Prostate gland (tissue), 2 donors: ENCODE measurements around the gene ADAMTS10. TPM values are rescaled to one million over a fixed set of nuclear protein-coding genes. Genes with fewer than 3 reads are reported as not detected.

ENCODE experiments used
- DNase-seq: peaks from one replicate; pipeline ENCODE4 v3.0.0-alpha.2; 2019; ENCODE audit warnings: low spot score
- H3K27ac ChIP-seq, 2 donors: fragments of 200-600 bp; sonication (generic); 2 replicates each; pipeline ENCODE4 v1.5.1; 2017 to 2019
- H3K27me3 ChIP-seq: fragments of 200-600 bp; sonication (generic); replicated peaks from 2 replicates; pipeline ENCODE4 v1.5.1; 2019; ENCODE audit not compliant: insufficient read depth
- H3K36me3 ChIP-seq, 2 donors: fragments of 200-600 bp; sonication (generic); 1 replicate in 1 of 2; 2 replicates in 1 of 2; pipeline versions ENCODE4 v1.5.1 to v1.8.1; 2017 to 2019
- H3K4me1 ChIP-seq: fragments of 200-600 bp; sonication (generic); replicated peaks from 2 replicates; pipeline ENCODE4 v1.5.1; 2019
- H3K4me3 ChIP-seq, 2 donors: fragments of 200-600 bp; sonication (generic); 2 replicates each; pipeline ENCODE4 v1.5.1; 2017 to 2019
- H3K9me3 ChIP-seq: fragments of 200-600 bp; sonication (generic); 2 replicates; pipeline ENCODE4 v1.5.1; 2017
- CTCF ChIP-seq, 4 experiments: fragments of 200-600 bp in 2 of 4; fragments of 450-650 bp in 2 of 4; sonication (generic) in 2 of 4; IDR thresholded peaks; 1 replicate in 3 of 4; 2 replicates in 1 of 4; pipeline ENCODE4 v1.5.1; 2016 to 2019; ENCODE audit warnings: antibody characterized with exemption in 4 of 4, mild to moderate bottlenecking in 2 of 4, moderate library complexity in 2 of 4
- POLR2A ChIP-seq: fragments of 450-650 bp; IDR thresholded peaks from one replicate; pipeline ENCODE4 v1.6.1; 2016; ENCODE audit warnings: antibody characterized with exemption, mild to moderate bottlenecking
- POLR2AphosphoS5 ChIP-seq: sonication (generic); formaldehyde crosslinking; IDR thresholded peaks from one replicate; pipeline ENCODE4 v1.6.1; 2017; ENCODE audit warnings: antibody characterized with exemption
- WGBS: methylation state at CpG from one replicate; pipeline ENCODE4 v1.1.5; 2018; 5-methylcytosine and 5-hydroxymethylcytosine counted together
- intact Hi-C: fragments of 100-400 bp; cut with DNase I; formaldehyde crosslinking; loops from one replicate; pipeline ENCODE4 v1.14.2; 2022
- total RNA-seq, 2 donors: library from RNA; depleted of rRNA; stranded (reverse); fragments of >200 nt; gene quantifications; one replicate each; pipeline ENCODE4 v1.1.0, GENCODE V29; 2016

Gene ADAMTS10
- total RNA-seq, 2 donors from 2014 or later = 9.7 to 48.1 TPM

DNA sequence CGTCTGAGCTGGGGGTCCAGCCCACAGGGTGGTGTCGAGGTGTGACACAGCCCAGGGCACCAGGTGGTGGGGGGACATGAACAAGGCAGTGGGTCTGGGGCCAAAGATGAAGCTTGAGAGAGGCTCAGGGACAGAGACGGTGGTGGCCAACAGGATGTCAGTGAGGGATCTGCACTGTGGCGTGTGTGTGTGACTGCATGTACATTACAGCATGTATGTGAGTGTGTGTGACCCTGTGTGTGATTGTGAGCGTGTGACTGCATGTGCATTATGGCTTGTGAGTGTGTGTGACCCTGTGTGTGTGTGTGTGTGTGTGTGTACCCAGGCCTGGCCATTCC lies 1.6 kb downstream of the ADAMTS10 start:
- TF ChIP-seq POLR2A (no peak), CTCF (IDR thresholded peaks at IDR 0.05) (no peak), POLR2AphosphoS5 (no peak)
- WGBS = 55% methylated on average over 5 of the region's 5 CpGs
- DNase-seq = no peak
- intact Hi-C loops = no loop called here
- Histone ChIP-seq H3K36me3 (no peaks in the 10 kb centered on the region), H3K27ac (peak overlapping the region; percentile 64 to 66), H3K9me3 (no peaks in the 10 kb centered on the region), H3K27me3 (no peaks in the 10 kb centered on the region), H3K4me1 (peaks cover 2% of the 10 kb centered on the region), H3K4me3 (peak overlapping the region; percentile 43 to 44)

GRCh38 chr19:8607386-8607785 lies 3.1 kb downstream of the ADAMTS10 start:
- Histone ChIP-seq H3K4me3 (no peak overlapping the region), H3K27ac (no peak overlapping the region), H3K27me3 (no peaks in the 10 kb centered on the region), H3K9me3 (no peaks in the 10 kb centered on the region), H3K36me3 (no peaks in the 10 kb centered on the region), H3K4me1 (peaks cover 2% of the 10 kb centered on the region)
- intact Hi-C loops = no loop called here
- no peak for DNase-seq
- 72% methylated on average over 4 of the region's 4 CpGs for WGBS
- no peak for TF ChIP-seq POLR2AphosphoS5
- TF ChIP-seq POLR2A = no peak
- no peak for TF ChIP-seq CTCF (IDR thresholded peaks at IDR 0.05)

GRCh38 chr19:8605514-8605913 lies 5.0 kb downstream of the ADAMTS10 start:
- Histone ChIP-seq H3K9me3 (no peaks in the 10 kb centered on the region), H3K27ac (no peak overlapping the region), H3K4me3 (no peak overlapping the region), H3K4me1 (peaks cover 2% of the 10 kb centered on the region), H3K36me3 (no peaks in the 10 kb centered on the region), H3K27me3 (no peaks in the 10 kb centered on the region)
- TF ChIP-seq CTCF (IDR thresholded peaks at IDR 0.05) (no peak), POLR2AphosphoS5 (no peak), POLR2A (no peak)
- 94% methylated on average over 17 of the region's 17 CpGs for WGBS
- intact Hi-C loops = no loop called here
- no peak for DNase-seq

- no peak overlapping the region for H3K4me3 ChIP-seq
- 93% methylated on average over 5 of the region's 5 CpGs for WGBS
- DNase-seq = no peak
- no peaks in the 10 kb centered on the region for H3K9me3 ChIP-seq
- no peaks in the 10 kb centered on the region for H3K27me3 ChIP-seq
- H3K27ac ChIP-seq = no peak overlapping the region
- no peaks in the 10 kb centered on the region for H3K4me1 ChIP-seq
- intact Hi-C loops = no loop called here
- no peak for TF ChIP-seq POLR2A
- no peaks in the 10 kb centered on the region for H3K36me3 ChIP-seq
Measured at GRCh38 chr19:8601796-8602195, 8.7 kb downstream of the ADAMTS10 start.

DNA sequence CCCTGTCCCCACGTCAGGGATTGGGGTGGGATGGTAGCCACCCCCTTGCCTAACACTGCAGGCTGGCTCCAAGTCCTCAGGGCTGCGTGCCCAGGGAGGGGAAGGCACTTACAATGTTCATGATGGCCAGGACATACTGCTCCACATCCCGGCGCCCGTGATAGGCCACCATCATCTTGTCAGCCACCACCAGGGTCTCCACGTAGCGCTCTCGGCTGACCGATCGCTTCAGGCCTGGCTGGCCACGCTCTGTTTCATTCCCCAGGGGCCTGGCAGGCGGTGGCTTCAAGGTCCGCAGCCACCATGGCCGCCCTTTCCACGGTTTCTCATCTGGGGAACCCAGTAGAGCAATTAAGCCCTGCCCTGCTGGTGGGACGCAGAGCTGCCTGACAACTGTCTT lies 9.7 kb downstream of the ADAMTS10 start:
- no peak for DNase-seq
- Histone ChIP-seq H3K27ac (no peak overlapping the region), H3K4me3 (no peak overlapping the region), H3K9me3 (no peaks in the 10 kb centered on the region), H3K27me3 (no peaks in the 10 kb centered on the region), H3K4me1 (no peaks in the 10 kb centered on the region), H3K36me3 (no peaks in the 10 kb centered on the region)
- WGBS = 96% methylated on average over 16 of the region's 16 CpGs
- intact Hi-C loops = no loop called here
- TF ChIP-seq POLR2A (no peak), CTCF (IDR thresholded peaks at IDR 0.05) (no peak), POLR2AphosphoS5 (no peak)
